Measurements from ENCODE around the gene NFATC1.

NFATC1 gene

DNA sequence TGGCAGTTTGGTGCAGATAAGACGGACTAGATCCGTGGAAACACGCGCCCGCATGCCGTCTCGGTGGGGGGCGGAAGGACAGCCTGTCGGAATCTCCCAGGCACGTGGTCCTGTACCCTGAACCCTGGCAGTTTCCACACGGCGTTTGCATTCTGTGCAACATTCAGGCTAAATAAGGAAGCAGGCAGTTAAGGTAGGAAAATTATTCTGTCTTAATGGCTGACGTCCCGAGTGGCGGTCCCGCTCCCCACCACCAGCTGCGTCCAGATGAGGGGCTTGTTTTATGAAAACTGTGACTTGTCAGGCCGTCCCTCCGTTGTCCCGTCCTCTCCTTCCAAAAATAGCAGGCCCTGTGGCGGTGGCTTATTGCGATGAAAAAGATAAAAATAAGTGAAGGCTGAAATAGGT is 120.2 kb downstream of the NFATC1 start:
- TF ChIP-seq ZFX (IDR thresholded peaks at IDR 0.05), result no peak
- TF ChIP-seq, protein P1, sequence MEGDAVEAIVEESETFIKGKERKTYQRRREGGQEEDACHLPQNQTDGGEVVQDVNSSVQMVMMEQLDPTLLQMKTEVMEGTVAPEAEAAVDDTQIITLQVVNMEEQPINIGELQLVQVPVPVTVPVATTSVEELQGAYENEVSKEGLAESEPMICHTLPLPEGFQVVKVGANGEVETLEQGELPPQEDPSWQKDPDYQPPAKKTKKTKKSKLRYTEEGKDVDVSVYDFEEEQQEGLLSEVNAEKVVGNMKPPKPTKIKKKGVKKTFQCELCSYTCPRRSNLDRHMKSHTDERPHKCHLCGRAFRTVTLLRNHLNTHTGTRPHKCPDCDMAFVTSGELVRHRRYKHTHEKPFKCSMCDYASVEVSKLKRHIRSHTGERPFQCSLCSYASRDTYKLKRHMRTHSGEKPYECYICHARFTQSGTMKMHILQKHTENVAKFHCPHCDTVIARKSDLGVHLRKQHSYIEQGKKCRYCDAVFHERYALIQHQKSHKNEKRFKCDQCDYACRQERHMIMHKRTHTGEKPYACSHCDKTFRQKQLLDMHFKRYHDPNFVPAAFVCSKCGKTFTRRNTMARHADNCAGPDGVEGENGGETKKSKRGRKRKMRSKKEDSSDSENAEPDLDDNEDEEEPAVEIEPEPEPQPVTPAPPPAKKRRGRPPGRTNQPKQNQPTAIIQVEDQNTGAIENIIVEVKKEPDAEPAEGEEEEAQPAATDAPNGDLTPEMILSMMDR (conservative IDR thresholded peaks at IDR 0.05), result no peak
- no peak overlapping the region for H3K27ac ChIP-seq

DNA sequence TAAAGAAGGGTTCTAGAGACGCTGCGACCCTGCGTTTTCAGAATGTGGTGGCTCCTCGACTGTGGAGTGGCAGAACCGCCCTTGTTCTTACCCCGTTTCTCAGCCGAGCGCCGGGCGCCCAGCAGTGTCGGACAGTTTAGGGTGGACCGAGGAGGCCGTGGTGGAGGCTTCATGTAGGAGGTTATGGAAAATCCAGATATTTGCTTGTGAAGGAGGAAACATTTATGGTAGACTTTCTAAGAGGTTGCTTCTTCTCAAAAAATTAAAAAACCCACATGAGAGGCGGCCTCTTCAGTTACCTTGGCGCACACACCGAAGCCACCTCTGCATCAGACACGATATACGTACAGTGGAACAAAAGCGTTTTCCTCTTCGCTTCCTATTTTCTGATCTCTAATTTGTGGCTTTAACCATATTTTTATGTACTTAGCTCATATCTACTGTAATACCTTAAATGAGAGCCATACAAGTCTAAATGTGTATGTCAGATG is 120.8 kb downstream of the NFATC1 start:
- no peak for TF ChIP-seq ZFX (IDR thresholded peaks at IDR 0.05)
- TF ChIP-seq, protein P1 (conservative IDR thresholded peaks at IDR 0.05), result no peak
- H3K27ac ChIP-seq, result no peak overlapping the region

DNA sequence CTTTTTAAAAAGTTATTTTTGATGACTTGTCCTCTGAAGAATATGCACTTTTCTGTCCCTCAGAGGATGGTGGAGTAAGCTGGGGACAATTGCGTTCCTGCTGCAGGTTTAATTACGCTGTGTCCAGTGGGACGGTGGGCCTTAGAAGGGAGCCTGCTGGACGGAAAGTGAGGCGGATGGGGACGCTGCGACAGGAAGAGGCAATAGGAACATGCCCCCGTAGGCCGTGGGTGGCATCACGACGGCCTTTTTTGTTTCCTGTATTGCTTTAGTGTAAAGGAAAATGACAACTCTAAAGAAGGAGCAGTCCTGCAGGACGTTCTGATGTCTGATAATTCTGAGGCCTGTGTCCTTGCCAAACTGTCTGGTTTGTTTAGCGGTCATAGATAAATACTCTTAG is 121.6 kb downstream of the NFATC1 start:
- no peak overlapping the region for H3K27ac ChIP-seq
- TF ChIP-seq ZFX (IDR thresholded peaks at IDR 0.05), result no peak
- TF ChIP-seq, protein P1 (conservative IDR thresholded peaks at IDR 0.05), result no peak

DNA sequence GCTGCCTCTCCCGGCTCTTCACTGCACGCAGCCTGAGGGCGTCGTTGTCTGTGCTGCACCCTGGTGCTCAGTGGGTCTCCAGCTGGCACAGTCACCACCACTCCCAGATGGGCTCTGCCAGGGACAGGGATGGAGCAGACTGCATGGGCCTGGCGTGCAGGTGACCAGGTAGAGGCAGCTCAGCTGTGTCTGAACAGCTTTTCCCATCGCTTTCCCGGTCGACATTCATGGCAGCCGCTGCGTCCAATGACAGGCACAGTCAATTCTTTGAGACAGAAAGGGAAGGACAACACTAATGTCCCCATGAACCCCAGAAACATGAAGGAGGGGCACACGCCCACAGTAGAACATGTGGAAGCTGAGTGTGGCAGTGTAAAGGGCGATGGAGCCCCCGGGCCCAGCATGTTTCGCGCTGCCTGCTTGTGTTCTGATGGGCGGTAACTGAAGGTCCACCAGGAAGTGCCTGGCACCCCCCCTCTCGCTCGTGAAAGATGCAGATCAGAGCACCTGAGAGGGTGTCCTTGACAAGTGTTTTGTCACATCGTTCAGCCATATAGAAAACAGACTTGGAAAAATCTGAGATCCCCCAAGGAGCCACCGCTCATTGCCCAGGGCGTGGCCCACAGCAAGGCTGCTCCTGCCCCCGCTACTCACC is 122.4 kb downstream of the NFATC1 start:
- TF ChIP-seq, protein P1 (conservative IDR thresholded peaks at IDR 0.05), result no peak
- no peak for TF ChIP-seq ZFX (IDR thresholded peaks at IDR 0.05)

DNA sequence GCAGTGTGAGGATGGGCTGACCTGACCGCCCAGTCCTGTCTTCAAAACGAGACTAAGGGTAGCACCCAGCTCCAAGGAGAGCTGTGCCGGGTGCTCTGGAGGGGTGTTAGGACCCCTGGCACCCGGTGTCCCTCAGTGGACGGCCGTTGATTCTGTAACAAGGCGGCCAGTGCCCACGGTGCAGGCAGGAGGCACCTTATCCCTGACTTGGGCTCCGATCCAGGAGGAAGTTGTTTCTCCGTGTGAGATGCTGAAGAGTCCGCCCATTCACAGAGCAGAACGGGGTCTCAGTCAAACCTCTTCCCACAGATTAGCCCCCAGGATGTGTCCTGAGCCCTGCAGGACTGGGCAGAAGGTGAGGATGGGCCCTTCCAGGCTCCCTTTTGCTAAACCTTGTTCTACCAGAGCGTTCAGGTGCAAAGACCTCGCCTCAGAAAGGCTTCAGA is 123.0 kb downstream of the NFATC1 start:
- TF ChIP-seq, protein P1 (conservative IDR thresholded peaks at IDR 0.05), result no peak
- TF ChIP-seq ZFX (IDR thresholded peaks at IDR 0.05), result no peak
- no peak overlapping the region for H3K27ac ChIP-seq

More for the DNA sequence above, 122.4 kb downstream of the NFATC1 start:
- no peak overlapping the region for H3K27ac ChIP-seq

DNA sequence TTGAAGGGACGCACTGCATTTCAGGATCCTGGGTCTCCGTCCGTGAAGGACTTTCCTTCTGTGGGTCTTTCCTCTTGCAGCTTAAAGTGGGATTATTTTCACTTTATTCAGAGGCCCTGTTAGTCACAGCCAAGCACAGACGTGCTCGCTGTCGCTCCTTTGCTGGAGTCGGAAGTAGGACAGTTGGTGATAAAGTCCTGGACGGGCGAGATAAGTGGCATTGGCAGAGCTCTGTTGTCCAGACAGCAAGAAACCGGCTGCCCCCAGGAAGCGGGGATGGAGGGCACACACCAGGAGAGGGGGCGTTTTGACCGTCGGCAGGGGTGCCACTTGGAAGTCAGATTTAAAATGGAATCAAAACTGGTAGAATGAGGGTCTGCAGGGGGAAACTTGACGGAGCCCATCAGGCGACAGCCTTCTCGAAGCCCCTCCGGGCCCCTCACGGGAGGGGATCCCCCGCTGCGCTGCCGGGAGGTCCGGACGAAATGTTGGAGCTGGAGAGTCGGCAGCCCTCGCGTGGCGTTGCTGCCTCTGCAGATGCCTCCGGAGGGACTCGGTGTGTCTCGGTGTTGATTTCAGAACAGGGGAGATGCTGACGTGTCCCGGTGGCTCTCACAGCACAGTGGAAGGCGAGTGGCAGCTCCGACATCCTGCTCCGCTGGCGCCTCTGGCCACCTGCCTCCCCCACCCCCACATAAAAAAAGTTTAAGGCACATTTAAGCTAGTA is 124.2 kb downstream of the NFATC1 start:
- H3K27ac ChIP-seq, result no peak overlapping the region
- TF ChIP-seq ZFX (IDR thresholded peaks at IDR 0.05), result no peak
- TF ChIP-seq, protein P1 (conservative IDR thresholded peaks at IDR 0.05), result no peak

All from C4-2B (cell line).